Loucy (cell line): ENCODE results near the gene MICU1.

Experiments used
- H2AFZ ChIP-seq: fragments of 200-600 bp; sonication (generic); 2 replicates; pipeline ENCODE4 v1.6.0; 2016; ENCODE audit warnings: antibody characterized with exemption, mild to moderate bottlenecking, low read length, moderate library complexity
- H3F3A ChIP-seq: fragments of 200-600 bp; 2 replicates; pipeline ENCODE4 v1.6.0; 2016; ENCODE audit warnings: antibody characterized with exemption, low read depth, mild to moderate bottlenecking
- H3K27me3 ChIP-seq: fragments of 200-600 bp; sonication (generic); 2 replicates; pipeline ENCODE4 v1.6.1; 2014; ENCODE audit warnings: low read length, mild to moderate bottlenecking; ENCODE audit not compliant: insufficient read depth, poor library complexity, severe bottlenecking
- H3K36me3 ChIP-seq: fragments of 200-600 bp; sonication (generic); 2 replicates; pipeline ENCODE4 v1.6.1; 2016; ENCODE audit warnings: low read length; ENCODE audit not compliant: insufficient read depth
- H3K4me1 ChIP-seq: fragments of 200-600 bp; sonication (generic); 2 replicates; pipeline ENCODE4 v1.5.1; 2014; ENCODE audit warnings: low read length, mild to moderate bottlenecking; ENCODE audit not compliant: insufficient read depth, poor library complexity, severe bottlenecking
- H3K4me2 ChIP-seq: fragments of 200-600 bp; sonication (generic); 2 replicates; pipeline ENCODE4 v1.6.0; 2014; ENCODE audit warnings: antibody characterized with exemption, low read length, low read depth, mild to moderate bottlenecking; ENCODE audit not compliant: poor library complexity, severe bottlenecking
- H3K4me3 ChIP-seq: fragments of 200-600 bp; sonication (generic); 2 replicates; pipeline ENCODE4 v1.5.1; 2014; ENCODE audit warnings: low read length, mild to moderate bottlenecking, mixed read lengths; ENCODE audit not compliant: poor library complexity, severe bottlenecking
- H3K79me2 ChIP-seq: fragments of 200-600 bp; sonication (generic); 2 replicates; pipeline ENCODE4 v1.6.1; 2014; ENCODE audit warnings: low read length; ENCODE audit not compliant: insufficient read depth
- H3K9ac ChIP-seq: fragments of 200-600 bp; sonication (generic); 2 replicates; pipeline ENCODE4 v1.6.0; 2014; ENCODE audit warnings: mild to moderate bottlenecking, low read depth, low read length, moderate library complexity; ENCODE audit not compliant: poor library complexity, severe bottlenecking
- H3K9me2 ChIP-seq: fragments of 200-600 bp; sonication (generic); replicated peaks from 2 replicates; pipeline ENCODE4 v1.6.1; 2016; ENCODE audit warnings: low read depth, low read length, mixed read lengths
- H3K9me3 ChIP-seq: fragments of 200-600 bp; sonication (generic); 2 replicates; pipeline ENCODE4 v1.6.1; 2014; ENCODE audit warnings: mild to moderate bottlenecking, antibody characterized with exemption, low read length, low read depth; ENCODE audit not compliant: insufficient read depth
- H4K20me1 ChIP-seq: fragments of 200-600 bp; sonication (generic); 2 replicates; pipeline ENCODE4 v1.6.0; 2014; ENCODE audit warnings: antibody characterized with exemption, low read length, mild to moderate bottlenecking; ENCODE audit not compliant: insufficient read depth, poor library complexity, severe bottlenecking
- CTCF ChIP-seq: fragments of 200-600 bp; sonication (generic); conservative IDR thresholded peaks from 2 replicates; pipeline ENCODE4 v1.5.1; 2014; ENCODE audit warnings: mild to moderate bottlenecking, antibody characterized with exemption, low read length
- EZH2phosphoT487 ChIP-seq: fragments of 200-600 bp; IDR thresholded peaks from 2 replicates; pipeline ENCODE4 v1.6.1; 2018; ENCODE audit warnings: antibody characterized with exemption, mild to moderate bottlenecking, moderate library complexity, borderline replicate concordance

MICU1 gene

GRCh38 chr10:72375585-72375984, 250.3 kb downstream of the MICU1 start:
- Histone ChIP-seq H3K79me2 (no peaks in the 10 kb centered on the region), H3K4me2 (no peak overlapping the region), H3K27me3 (no peaks in the 10 kb centered on the region), H3F3A (peaks cover under 1% of the 10 kb centered on the region; the same call in 1 of the 2 replicates), H3K36me3 (peaks cover 7% of the 10 kb centered on the region; the same call in 1 of the 2 replicates), H4K20me1 (no peaks in the 10 kb centered on the region), H3K9ac (no peak overlapping the region), H2AFZ (no peak overlapping the region), H3K4me3 (no peak overlapping the region), H3K4me1 (peaks cover 11% of the 10 kb centered on the region), H3K9me3 (no peaks in the 10 kb centered on the region), H3K9me2 (no peaks in the 10 kb centered on the region)
- TF ChIP-seq CTCF (peak; percentile 38), EZH2phosphoT487 (no peak)

GRCh38 chr10:72375173-72375572, 250.7 kb downstream of the MICU1 start:
- Histone ChIP-seq H3K4me2 (no peak overlapping the region), H3K27me3 (no peaks in the 10 kb centered on the region), H3K36me3 (peaks cover 7% of the 10 kb centered on the region; the same call in 1 of the 2 replicates), H3F3A (peaks cover 4% of the 10 kb centered on the region), H3K9ac (no peak overlapping the region), H3K9me2 (no peaks in the 10 kb centered on the region), H3K79me2 (no peaks in the 10 kb centered on the region), H2AFZ (no peak overlapping the region), H3K4me3 (no peak overlapping the region), H3K9me3 (no peaks in the 10 kb centered on the region), H4K20me1 (no peaks in the 10 kb centered on the region), H3K4me1 (peaks cover 15% of the 10 kb centered on the region)
- TF ChIP-seq CTCF (no peak), EZH2phosphoT487 (no peak)

GRCh38 chr10:72370201-72370722, 255.6 kb downstream of the MICU1 start:
- H3F3A ChIP-seq, result peaks cover 4% of the 10 kb centered on the region
- peaks cover 21% of the 10 kb centered on the region; the same call in 1 of the 2 replicates for H3K36me3 ChIP-seq
- no peaks in the 10 kb centered on the region for H3K9me3 ChIP-seq
- H3K79me2 ChIP-seq, result no peaks in the 10 kb centered on the region
- no peak overlapping the region for H3K4me3 ChIP-seq
- no peaks in the 10 kb centered on the region for H4K20me1 ChIP-seq
- H3K4me1 ChIP-seq, result peaks cover 12% of the 10 kb centered on the region
- no peaks in the 10 kb centered on the region for H3K27me3 ChIP-seq
- H3K4me2 ChIP-seq, result no peak overlapping the region
- TF ChIP-seq CTCF (no peak), EZH2phosphoT487 (no peak)
- no peaks in the 10 kb centered on the region for H3K9me2 ChIP-seq
- H2AFZ ChIP-seq, result no peak overlapping the region
- no peak overlapping the region for H3K9ac ChIP-seq
